Epithelial cell of proximal tubule (primary cell): Measurements from ENCODE around the gene DHDH. TPM values are rescaled to one million over a fixed set of nuclear protein-coding genes. Genes with fewer than 3 reads are reported as not detected.
A peak's percentile ranks its signal among the peaks of the same experiment; 100 is the strongest.
"Not testable (repeated sequence)": the region's sequence is repeated elsewhere in the genome, so short reads cannot be mapped to it uniquely, and the experiment has no call there.

Experiments used
- DNase-seq: peaks from one replicate; pipeline ENCODE4 v3.0.0-alpha.2; 2011; ENCODE audit warnings: low read depth
- H3K4me3 ChIP-seq: 2 replicates; pipeline ENCODE4 v1.5.1; 2011; ENCODE audit warnings: low read depth, mild to moderate bottlenecking, low read length
- CTCF ChIP-seq: conservative IDR thresholded peaks from 2 replicates; pipeline ENCODE4 v1.5.1; 2012; ENCODE audit warnings: low read depth, mild to moderate bottlenecking, low read length
- total RNA-seq: library from RNA; depleted of rRNA; stranded (reverse); fragments of >200 nt; gene quantifications from 2 replicates; pipeline ENCODE4 v1.2.3, GENCODE V29; 2015

DHDH gene
- total RNA-seq, 1 donor from 2014 or later: 0.35 TPM

GRCh38 chr19:48918801-48919247 lies 14.7 kb upstream of the DHDH start:
- no peak for TF ChIP-seq CTCF
- no peak overlapping the region for H3K4me3 ChIP-seq
- no peak for DNase-seq

GRCh38 chr19:48919271-48919670 lies 14.2 kb upstream of the DHDH start:
- not testable (repeated sequence) for DNase-seq, H3K4me3 ChIP-seq

DNA sequence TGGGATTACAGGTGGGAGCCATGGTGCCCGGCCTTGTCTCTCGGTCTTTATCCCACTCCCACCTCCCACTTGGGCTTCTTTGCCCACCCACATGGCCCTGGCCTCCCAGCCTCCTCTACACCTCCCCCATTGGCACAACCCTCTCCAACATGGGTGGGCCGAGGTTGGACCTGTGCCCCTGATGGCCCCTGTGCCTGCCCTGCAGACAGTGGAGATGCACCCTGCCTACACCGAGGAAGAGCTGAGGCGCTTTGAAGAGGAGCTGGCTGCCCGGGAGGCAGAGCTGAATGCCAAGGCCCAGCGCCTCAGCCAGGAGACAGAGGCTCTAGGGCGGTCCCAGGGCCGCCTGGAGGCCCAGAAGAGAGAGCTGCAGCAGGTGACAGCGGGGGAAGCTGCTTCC lies 12.6 kb upstream of the DHDH start:
- no peak overlapping the region for H3K4me3 ChIP-seq
- TF ChIP-seq CTCF: no peak

DNA sequence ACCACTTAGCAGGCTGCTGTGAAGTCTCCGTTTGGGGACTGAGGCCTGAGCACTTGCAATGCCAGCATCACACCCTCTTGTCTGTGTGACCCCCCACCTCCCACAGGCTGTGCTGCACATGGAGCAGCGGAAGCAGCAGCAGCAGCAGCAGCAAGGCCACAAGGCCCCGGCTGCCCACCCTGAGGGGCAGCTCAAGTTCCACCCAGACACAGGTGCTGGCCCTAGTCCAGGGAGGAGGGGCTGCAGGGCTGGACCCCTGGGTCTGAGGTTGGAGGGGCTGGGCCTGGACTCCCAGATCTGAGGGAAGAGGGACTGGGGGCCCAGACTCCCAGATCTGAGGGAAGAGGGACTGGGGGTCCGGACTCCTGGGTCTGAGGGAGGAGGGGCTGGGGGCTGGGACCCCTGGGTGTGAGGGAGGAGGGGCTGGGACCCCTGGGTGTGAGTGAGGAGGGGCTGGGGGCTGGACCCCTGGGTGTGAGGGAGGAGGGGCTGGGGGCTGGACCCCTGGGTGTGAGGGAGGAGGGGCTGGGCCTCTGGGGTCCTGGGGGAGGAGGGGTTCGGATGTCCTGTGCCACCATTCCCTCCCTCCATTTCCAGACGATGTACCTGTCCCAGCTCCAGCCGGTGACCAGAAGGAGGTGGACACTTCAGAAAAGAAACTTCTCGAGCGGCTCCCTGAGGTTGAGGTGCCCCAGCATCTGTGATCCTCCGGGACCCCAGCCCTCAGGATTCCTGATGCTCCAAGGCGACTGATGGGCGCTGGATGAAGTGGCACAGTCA lies 11.6 kb upstream of the DHDH start:
- no peak for DNase-seq
- H3K4me3 ChIP-seq: no peak overlapping the region
- no peak for TF ChIP-seq CTCF

More for the DNA sequence above, 12.6 kb upstream of the DHDH start:
- no peak for DNase-seq

DNA sequence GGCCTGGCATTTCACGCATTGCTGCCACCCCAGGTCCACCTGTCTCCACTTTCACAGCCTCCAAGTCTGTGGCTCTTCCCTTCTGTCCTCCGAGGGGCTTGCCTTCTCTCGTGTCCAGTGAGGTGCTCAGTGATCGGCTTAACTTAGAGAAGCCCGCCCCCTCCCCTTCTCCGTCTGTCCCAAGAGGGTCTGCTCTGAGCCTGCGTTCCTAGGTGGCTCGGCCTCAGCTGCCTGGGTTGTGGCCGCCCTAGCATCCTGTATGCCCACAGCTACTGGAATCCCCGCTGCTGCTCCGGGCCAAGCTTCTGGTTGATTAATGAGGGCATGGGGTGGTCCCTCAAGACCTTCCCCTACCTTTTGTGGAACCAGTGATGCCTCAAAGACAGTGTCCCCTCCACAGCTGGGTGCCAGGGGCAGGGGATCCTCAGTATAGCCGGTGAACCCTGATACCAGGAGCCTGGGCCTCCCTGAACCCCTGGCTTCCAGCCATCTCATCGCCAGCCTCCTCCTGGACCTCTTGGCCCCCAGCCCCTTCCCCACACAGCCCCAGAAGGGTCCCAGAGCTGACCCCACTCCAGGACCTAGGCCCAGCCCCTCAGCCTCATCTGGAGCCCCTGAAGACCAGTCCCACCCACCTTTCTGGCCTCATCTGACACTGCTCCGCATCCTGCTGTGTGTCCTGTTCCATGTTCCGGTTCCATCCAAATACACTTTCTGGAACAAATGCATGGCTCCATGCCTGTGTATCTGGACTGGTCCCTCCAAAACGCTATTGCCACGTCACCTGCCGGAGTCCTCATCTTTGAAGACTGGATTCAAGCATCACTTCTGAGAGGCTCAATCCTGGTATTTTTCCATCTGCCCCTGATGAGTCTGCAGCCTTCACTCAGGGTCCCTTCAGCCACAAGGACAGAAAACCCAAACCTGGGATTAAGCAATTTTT lies 10.7 kb upstream of the DHDH start:
- H3K4me3 ChIP-seq: no peak overlapping the region
- TF ChIP-seq CTCF: no peak
- no peak for DNase-seq

GRCh38 chr19:48925240-48925843 lies 8.2 kb upstream of the DHDH start:
- no peak for TF ChIP-seq CTCF
- DNase-seq: peak; percentile 33

DNA sequence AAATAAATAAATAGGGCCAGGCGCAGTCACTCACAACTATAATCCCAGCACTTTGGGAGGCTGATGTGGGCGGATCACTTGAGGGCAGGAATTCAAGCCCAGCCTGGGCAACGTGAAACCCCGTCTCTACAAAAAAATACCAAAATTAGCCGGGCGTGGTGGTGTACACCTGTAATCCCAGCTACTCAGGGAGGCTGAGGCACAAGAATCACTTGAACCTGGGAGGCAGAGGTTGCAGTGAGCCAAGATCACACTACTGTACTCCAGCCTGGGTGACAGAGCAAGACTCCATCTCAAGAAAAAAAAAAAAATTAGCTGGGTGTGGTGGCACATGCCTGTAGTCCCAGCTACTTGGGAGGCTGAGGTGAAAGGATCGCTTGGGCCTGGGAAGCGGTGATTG lies 7.6 kb upstream of the DHDH start:
- not testable (repeated sequence) for DNase-seq, H3K4me3 ChIP-seq

More at GRCh38 chr19:48925240-48925843, 8.2 kb upstream of the DHDH start:
- H3K4me3 ChIP-seq: no peak overlapping the region
